Stomach smooth muscle (tissue), 2 donors: ENCODE results near the gene ILDR2.

ENCODE experiments used
- H3K27ac ChIP-seq: one replicate; pipeline ENCODE4 v1.7.0; 2013; ENCODE audit warnings: mild to moderate bottlenecking, low read length, inconsistent platforms
- H3K27me3 ChIP-seq, 2 donors: one replicate each; pipeline ENCODE4 v1.7.0; 2013; ENCODE audit warnings: low read length in 2 of 2; ENCODE audit not compliant: insufficient read depth in 2 of 2, control insufficient read depth in 1 of 2
- H3K36me3 ChIP-seq, 2 donors: one replicate each; pipeline ENCODE4 v1.7.0; 2013; ENCODE audit warnings: low read length in 2 of 2; ENCODE audit not compliant: control insufficient read depth in 2 of 2, insufficient read depth in 2 of 2
- H3K4me1 ChIP-seq: one replicate; pipeline ENCODE4 v1.7.0; 2013; ENCODE audit warnings: low read length; ENCODE audit not compliant: control insufficient read depth, insufficient read depth
- H3K4me3 ChIP-seq, 2 donors: one replicate each; pipeline ENCODE4 v1.7.0; 2013; ENCODE audit warnings: low read length in 2 of 2
- H3K9ac ChIP-seq, 2 donors: one replicate each; pipeline ENCODE4 v1.7.0; 2013; ENCODE audit warnings: low read length in 2 of 2, mild to moderate bottlenecking in 1 of 2
- H3K9me3 ChIP-seq, 2 donors: one replicate each; pipeline ENCODE4 v1.7.0; 2013; ENCODE audit warnings: low read length in 2 of 2; ENCODE audit not compliant: control insufficient read depth in 2 of 2
- donor health status: healthy.
- donor health status: Pancreatic carcinoma.

The ILDR2 gene, protein sequence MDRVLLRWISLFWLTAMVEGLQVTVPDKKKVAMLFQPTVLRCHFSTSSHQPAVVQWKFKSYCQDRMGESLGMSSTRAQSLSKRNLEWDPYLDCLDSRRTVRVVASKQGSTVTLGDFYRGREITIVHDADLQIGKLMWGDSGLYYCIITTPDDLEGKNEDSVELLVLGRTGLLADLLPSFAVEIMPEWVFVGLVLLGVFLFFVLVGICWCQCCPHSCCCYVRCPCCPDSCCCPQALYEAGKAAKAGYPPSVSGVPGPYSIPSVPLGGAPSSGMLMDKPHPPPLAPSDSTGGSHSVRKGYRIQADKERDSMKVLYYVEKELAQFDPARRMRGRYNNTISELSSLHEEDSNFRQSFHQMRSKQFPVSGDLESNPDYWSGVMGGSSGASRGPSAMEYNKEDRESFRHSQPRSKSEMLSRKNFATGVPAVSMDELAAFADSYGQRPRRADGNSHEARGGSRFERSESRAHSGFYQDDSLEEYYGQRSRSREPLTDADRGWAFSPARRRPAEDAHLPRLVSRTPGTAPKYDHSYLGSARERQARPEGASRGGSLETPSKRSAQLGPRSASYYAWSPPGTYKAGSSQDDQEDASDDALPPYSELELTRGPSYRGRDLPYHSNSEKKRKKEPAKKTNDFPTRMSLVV

DNA sequence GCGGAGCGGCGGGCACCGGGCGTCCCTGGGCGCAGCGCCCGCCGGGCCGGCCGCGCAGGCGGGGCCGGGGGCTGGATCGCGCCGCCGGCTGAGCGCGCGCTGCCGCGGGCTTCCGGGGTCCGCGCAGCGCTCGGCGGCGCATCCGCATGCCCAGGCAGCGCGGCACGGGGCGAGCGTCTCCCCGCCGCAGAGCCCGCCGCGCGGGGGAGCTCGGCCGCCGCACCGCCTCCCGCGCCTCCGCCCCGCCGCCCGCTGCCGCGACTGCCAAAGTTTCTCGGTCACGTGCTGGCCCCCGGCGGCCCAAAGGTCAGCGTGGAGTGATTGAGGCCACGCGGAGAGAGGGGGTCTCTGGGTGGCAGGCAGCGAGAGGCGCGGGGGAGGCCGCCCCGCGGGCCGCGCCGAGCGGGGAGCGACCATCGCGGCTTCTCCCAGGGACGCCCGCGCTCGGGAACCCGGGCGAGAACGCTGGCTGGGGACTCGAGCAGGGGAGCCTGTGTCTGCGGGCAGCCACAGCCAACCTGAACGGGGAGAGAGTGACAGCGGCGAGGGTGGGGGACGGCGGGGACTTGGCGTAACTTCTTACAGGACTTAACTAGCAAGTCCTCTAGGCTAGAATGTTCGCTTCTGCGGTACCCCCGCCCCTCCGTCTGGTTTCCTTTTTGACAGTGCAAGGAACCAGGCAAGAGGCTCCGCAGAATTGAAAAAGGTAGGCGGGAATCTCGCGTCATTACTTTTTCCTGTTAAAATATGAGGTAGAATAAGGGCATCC is at the start of gene ILDR2:
ILDR2 (minus strand) TSS at position 180 of the 769 bp plus-strand sequence. CDS start 272 bp downstream, outside the sequence.
- Histone ChIP-seq H3K9ac (peak within 1 kb of the TSS; percentile 69 to 76), H3K36me3 (no peaks in the 10 kb centered on the region), H3K27ac (peak within 1 kb of the TSS; percentile 60), H3K9me3 (no peaks in the 10 kb centered on the region), H3K4me3 (peak within 1 kb of the TSS; percentile 69 to 79), H3K27me3 (no peaks in the 10 kb centered on the region), H3K4me1 (peaks cover 14% of the 10 kb centered on the region)

DNA sequence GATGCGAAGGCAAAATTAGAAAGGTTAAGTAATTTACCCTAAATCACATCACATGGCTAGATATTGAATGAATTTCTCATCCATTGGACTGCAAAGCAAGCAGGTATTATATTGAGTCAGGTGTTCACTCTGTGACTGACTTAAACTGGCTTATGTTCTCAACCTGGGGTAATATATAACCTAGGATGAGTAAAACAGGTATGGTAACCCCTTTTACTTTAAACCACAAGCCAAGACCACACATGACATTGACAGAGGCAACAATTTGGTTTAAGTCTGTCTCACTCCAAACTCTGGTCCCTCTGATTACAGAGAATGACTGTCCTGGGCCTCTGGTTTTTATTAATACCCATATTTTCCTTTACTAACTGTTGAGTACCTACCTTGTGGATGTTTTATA is 47.0 kb upstream of the ILDR2 start:
- H3K4me3 ChIP-seq: no peak overlapping the region
- H3K36me3 ChIP-seq: no peaks in the 10 kb centered on the region
- no peak overlapping the region for H3K27ac ChIP-seq
- H3K9me3 ChIP-seq: no peaks in the 10 kb centered on the region
- H3K4me1 ChIP-seq: no peaks in the 10 kb centered on the region
- H3K9ac ChIP-seq: no peak overlapping the region
- no peaks in the 10 kb centered on the region for H3K27me3 ChIP-seq

DNA sequence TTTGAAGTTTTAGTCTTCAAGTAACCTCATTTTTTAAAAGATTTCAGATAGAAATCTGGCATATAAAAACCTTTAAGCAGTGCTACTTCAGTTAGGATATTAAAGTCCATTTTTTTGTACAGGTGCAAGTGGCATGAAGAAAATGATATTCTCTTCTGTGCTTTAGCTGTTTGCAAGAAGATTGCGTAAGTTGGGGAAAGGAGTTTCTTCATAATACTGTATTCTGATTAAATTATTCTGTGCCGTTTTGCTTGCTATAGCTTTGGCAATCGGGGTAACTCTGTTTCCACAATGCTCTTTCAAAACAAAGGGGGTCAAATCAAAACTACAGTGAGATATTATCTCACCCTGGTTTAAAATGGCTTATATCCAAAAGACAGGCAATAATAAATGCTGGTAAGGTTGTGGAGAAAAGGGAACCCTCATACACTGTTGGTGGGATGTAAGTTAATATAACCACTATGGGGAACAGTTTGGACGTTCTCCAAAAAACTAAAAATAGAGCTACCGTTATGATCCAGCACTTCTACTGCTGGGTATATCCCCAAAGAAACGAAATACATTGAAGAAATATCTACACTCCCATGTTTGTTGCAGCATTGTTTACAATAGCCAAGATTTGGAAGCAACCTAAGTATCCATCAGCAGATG is 40.9 kb upstream of the ILDR2 start:
- H3K9me3 ChIP-seq: no peaks in the 10 kb centered on the region
- H3K36me3 ChIP-seq: no peaks in the 10 kb centered on the region
- H3K4me3 ChIP-seq: no peak overlapping the region
- no peaks in the 10 kb centered on the region for H3K4me1 ChIP-seq
- no peak overlapping the region for H3K27ac ChIP-seq
- H3K27me3 ChIP-seq: no peaks in the 10 kb centered on the region
- no peak overlapping the region for H3K9ac ChIP-seq

DNA sequence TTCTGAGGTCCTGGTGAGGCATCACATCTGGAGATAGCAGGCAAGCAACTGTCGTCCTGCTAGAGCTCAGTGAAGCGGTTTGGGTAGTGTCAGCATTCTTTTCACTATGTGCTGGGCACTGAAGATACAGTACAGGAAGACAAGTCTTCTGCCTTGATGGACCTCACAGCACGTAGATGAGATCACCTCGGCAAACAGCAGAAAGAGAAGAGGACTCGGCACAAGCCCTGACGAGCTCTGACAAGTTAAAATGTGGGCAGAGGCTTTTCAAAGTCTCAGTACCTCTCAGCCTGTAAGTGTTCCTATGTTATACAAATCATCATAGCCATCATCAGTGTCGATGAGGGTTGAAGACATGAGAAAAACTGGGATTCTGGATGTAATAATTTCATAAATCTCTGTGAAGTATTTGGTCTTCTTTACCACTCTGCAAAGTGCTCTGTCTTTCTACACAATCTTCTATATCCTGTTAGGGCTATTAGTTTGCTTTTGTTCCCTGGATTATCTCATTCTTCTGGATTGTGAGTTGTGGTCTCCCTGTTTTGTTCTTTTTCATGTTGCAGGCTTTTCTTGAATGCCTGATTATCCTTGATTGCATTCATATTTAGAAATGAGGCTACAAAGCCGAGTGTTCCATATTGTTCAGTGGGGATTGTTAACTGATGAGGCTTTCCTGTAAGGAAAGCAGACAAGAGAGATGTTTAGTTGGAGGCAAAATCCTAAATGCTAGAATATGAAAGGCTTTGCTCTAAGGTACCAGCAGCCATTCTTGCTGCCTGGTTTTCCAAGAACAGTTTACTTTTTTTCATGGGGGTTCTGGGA is 38.0 kb upstream of the ILDR2 start:
- H3K27ac ChIP-seq: no peak overlapping the region
- no peaks in the 10 kb centered on the region for H3K27me3 ChIP-seq
- no peaks in the 10 kb centered on the region for H3K4me1 ChIP-seq
- no peaks in the 10 kb centered on the region for H3K36me3 ChIP-seq
- H3K9me3 ChIP-seq: no peaks in the 10 kb centered on the region
- H3K4me3 ChIP-seq: no peak overlapping the region
- H3K9ac ChIP-seq: no peak overlapping the region

DNA sequence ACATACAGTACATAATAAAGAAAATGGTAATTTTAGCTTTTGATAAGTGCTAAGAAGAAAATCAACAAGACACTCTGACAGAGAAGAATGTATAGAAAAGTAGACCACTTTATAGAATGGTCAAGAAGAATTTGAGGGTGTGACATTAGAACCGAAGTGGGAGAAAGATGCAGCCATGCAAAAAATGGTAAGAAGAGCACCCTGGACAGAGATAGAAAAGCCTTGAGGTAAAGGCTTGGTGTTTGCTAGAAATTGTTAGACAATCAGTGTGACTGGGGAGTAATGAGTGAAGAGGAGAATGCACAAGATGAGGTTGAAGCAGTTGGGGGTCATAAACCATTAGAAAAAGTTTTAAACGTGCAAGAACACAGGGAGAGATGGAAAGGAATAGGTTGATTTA is 37.2 kb upstream of the ILDR2 start:
- Histone ChIP-seq H3K9me3 (no peaks in the 10 kb centered on the region), H3K4me3 (no peak overlapping the region), H3K4me1 (no peaks in the 10 kb centered on the region), H3K27me3 (no peaks in the 10 kb centered on the region), H3K36me3 (no peaks in the 10 kb centered on the region), H3K27ac (no peak overlapping the region), H3K9ac (no peak overlapping the region)

DNA sequence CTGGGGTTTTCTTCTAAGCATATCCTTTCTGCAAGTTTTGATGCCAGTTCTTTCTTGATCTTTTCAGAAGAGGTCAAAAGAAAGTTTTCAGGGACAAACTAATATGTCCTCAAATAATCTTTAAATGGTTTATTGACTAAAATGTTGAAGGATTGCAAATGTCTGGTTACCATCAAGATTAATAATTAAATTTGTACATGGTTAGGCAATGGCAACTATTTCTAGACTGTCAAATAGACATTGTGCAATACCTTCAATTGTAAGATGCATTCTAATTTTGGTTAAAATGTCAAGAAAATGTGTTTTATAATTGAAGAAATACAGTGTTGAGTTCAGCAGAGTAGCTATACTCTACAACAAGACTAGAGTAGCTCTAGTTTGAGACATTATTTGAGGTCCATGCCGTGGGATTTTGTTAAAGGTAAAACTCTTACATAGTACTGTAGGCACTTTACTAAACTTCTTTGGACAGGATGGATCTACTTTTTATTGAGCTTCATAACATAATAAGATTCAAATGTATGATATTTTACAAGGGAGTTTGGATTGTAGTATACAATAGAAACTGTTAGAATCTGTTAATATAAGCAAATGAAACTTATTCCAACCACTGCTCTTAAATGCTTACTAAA is 36.3 kb upstream of the ILDR2 start:
- Histone ChIP-seq H3K4me3 (no peak overlapping the region), H3K4me1 (no peaks in the 10 kb centered on the region), H3K9ac (no peak overlapping the region), H3K36me3 (no peaks in the 10 kb centered on the region), H3K27ac (no peak overlapping the region), H3K27me3 (no peaks in the 10 kb centered on the region), H3K9me3 (no peaks in the 10 kb centered on the region)

DNA sequence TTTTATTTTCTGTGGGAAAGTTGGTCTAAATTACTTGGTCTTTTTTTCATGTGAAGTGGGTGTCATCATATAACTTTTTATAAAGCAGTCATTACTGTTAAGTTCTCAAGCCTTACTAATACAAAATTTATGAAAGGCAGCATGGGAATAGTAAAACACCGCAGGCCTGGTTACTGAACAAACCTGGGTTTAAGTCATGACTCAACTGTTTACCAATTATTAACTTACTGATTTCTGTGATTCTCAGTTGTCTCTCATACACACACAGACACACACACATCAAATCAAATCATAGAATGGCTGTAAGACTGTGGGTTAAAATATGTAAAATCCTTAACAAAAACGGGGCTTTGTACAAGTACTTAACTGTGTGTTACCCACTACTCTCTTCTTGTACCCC is 28.4 kb upstream of the ILDR2 start:
- Histone ChIP-seq H3K36me3 (no peaks in the 10 kb centered on the region), H3K9me3 (no peaks in the 10 kb centered on the region), H3K4me1 (no peaks in the 10 kb centered on the region), H3K4me3 (no peak overlapping the region), H3K27me3 (no peaks in the 10 kb centered on the region), H3K9ac (no peak overlapping the region), H3K27ac (no peak overlapping the region)

DNA sequence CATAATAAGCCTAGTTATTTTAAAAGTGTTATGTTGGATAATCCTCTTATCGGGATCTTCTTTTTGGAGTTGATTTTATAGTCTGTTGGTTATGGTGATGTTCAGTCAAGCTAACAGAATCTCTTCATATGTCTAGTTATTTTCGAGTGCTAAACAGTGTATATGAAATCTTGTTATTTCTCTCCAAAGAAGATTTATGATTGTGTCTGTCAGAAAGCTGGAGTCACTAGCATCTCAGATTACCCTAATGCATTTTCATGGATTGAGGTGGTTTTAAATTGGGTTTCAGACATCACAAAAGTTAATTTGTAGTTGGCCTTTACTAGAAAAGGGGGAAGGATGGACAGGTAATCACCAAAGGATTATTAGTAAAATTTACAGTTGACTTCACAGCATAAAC is 27.0 kb upstream of the ILDR2 start:
- Histone ChIP-seq H3K4me3 (no peak overlapping the region), H3K27ac (no peak overlapping the region), H3K36me3 (no peaks in the 10 kb centered on the region), H3K27me3 (no peaks in the 10 kb centered on the region), H3K4me1 (no peaks in the 10 kb centered on the region), H3K9me3 (no peaks in the 10 kb centered on the region), H3K9ac (no peak overlapping the region)

DNA sequence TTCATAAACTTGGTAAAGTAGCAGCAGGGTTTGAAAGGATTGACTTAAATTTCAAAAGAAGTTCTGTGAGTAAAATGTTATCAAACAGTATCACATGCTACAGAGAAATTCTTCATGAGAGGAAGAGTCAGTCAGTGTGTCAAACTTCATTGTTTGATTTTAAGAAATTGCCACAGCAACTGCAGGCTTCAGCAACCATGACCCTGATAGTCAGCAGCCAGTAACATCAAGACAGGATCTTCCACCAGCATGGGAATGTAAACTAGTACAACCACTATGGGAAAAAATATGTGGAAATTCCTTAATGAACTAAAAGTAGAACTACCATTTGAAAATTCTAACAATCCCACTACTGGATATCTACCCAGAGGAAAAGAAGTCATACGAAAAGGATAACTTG is 25.2 kb upstream of the ILDR2 start:
- H3K4me1 ChIP-seq: no peaks in the 10 kb centered on the region
- no peak overlapping the region for H3K4me3 ChIP-seq
- H3K27ac ChIP-seq: no peak overlapping the region

More for the DNA sequence above, 25.2 kb upstream of the ILDR2 start:
- Histone ChIP-seq H3K36me3 (no peaks in the 10 kb centered on the region), H3K27me3 (no peaks in the 10 kb centered on the region), H3K9ac (no peak overlapping the region), H3K9me3 (no peaks in the 10 kb centered on the region)
